ENCODE measurements around the gene USP6NL.

Gene USP6NL

GRCh38 chr10:11515596-11516430, 95.6 kb downstream of the USP6NL start:
- no peaks in the 10 kb centered on the region for H3K4me1 ChIP-seq (ENCODE audit: insufficient read depth, low read length, poor library complexity, severe bottlenecking)
- H3K79me2 ChIP-seq (ENCODE audit: insufficient read depth, low read length) = no peaks in the 10 kb centered on the region
- H3K9me3 ChIP-seq (ENCODE audit: insufficient read depth, low read depth, low read length) = no peaks in the 10 kb centered on the region
- H3K9me2 ChIP-seq (replicated peaks; ENCODE audit: low read depth, low read length) = no peaks in the 10 kb centered on the region
- H3K36me3 ChIP-seq (ENCODE audit: insufficient read depth, low read length) = peaks cover 6% of the 10 kb centered on the region; the same call in 1 of the 2 replicates
- no peak overlapping the region for H3K9ac ChIP-seq (ENCODE audit: low read depth, low read length, poor library complexity, severe bottlenecking)
- H4K20me1 ChIP-seq (ENCODE audit: insufficient read depth, low read length, poor library complexity, severe bottlenecking) = no peaks in the 10 kb centered on the region
- H2AFZ ChIP-seq (ENCODE audit: low read length) = no peak overlapping the region
- H3K27me3 ChIP-seq (ENCODE audit: insufficient read depth, low read length, poor library complexity, severe bottlenecking) = no peaks in the 10 kb centered on the region
- H3K4me2 ChIP-seq (ENCODE audit: low read depth, low read length, poor library complexity, severe bottlenecking) = no peak overlapping the region
- H3F3A ChIP-seq (ENCODE audit: low read depth) = no peaks in the 10 kb centered on the region
- H3K4me3 ChIP-seq (ENCODE audit: low read length, poor library complexity, severe bottlenecking) = no peak overlapping the region
- peak; percentile 95 for TF ChIP-seq CTCF (conservative IDR thresholded peaks at IDR 0.05; ENCODE audit: low read length)
- no peak for TF ChIP-seq EZH2phosphoT487 (IDR thresholded peaks at IDR 0.05; ENCODE audit: borderline replicate concordance)

- no peak overlapping the region for H3K9ac ChIP-seq (ENCODE audit: low read depth, low read length, poor library complexity, severe bottlenecking)
Observed at GRCh38 chr10:11513727-11514126, 97.7 kb downstream of the USP6NL start.

GRCh38 chr10:11512596-11512995, 98.9 kb downstream of the USP6NL start:
- H3K9ac ChIP-seq (ENCODE audit: low read depth, low read length, poor library complexity, severe bottlenecking) = no peak overlapping the region
- no peak overlapping the region for H3K4me2 ChIP-seq (ENCODE audit: low read depth, low read length, poor library complexity, severe bottlenecking)
- H4K20me1 ChIP-seq (ENCODE audit: insufficient read depth, low read length, poor library complexity, severe bottlenecking) = no peaks in the 10 kb centered on the region
- H3K4me3 ChIP-seq (ENCODE audit: low read length, poor library complexity, severe bottlenecking) = no peak overlapping the region
- H3K27me3 ChIP-seq (ENCODE audit: insufficient read depth, low read length, poor library complexity, severe bottlenecking) = no peaks in the 10 kb centered on the region
- H3K79me2 ChIP-seq (ENCODE audit: insufficient read depth, low read length) = no peaks in the 10 kb centered on the region
- no peak for TF ChIP-seq CTCF (conservative IDR thresholded peaks at IDR 0.05; ENCODE audit: low read length)
- TF ChIP-seq EZH2phosphoT487 (IDR thresholded peaks at IDR 0.05; ENCODE audit: borderline replicate concordance) = no peak
- H3F3A ChIP-seq (ENCODE audit: low read depth) = no peaks in the 10 kb centered on the region
- H3K9me3 ChIP-seq (ENCODE audit: insufficient read depth, low read depth, low read length) = no peaks in the 10 kb centered on the region
- peaks cover 8% of the 10 kb centered on the region; the same call in 1 of the 2 replicates for H3K36me3 ChIP-seq (ENCODE audit: insufficient read depth, low read length)
- no peaks in the 10 kb centered on the region for H3K9me2 ChIP-seq (replicated peaks; ENCODE audit: low read depth, low read length)
- no peak overlapping the region for H2AFZ ChIP-seq (ENCODE audit: low read length)
- H3K4me1 ChIP-seq (ENCODE audit: insufficient read depth, low read length, poor library complexity, severe bottlenecking) = no peaks in the 10 kb centered on the region

More at GRCh38 chr10:11513727-11514126, 97.7 kb downstream of the USP6NL start:
- no peaks in the 10 kb centered on the region for H3F3A ChIP-seq (ENCODE audit: low read depth)
- H3K4me2 ChIP-seq (ENCODE audit: low read depth, low read length, poor library complexity, severe bottlenecking) = no peak overlapping the region
- no peak overlapping the region for H3K4me3 ChIP-seq (ENCODE audit: low read length, poor library complexity, severe bottlenecking)
- H3K9me3 ChIP-seq (ENCODE audit: insufficient read depth, low read depth, low read length) = no peaks in the 10 kb centered on the region
- H3K36me3 ChIP-seq (ENCODE audit: insufficient read depth, low read length) = no peaks in the 10 kb centered on the region; the same call in 1 of the 2 replicates
- no peaks in the 10 kb centered on the region for H4K20me1 ChIP-seq (ENCODE audit: insufficient read depth, low read length, poor library complexity, severe bottlenecking)
- no peaks in the 10 kb centered on the region for H3K79me2 ChIP-seq (ENCODE audit: insufficient read depth, low read length)
- no peaks in the 10 kb centered on the region for H3K27me3 ChIP-seq (ENCODE audit: insufficient read depth, low read length, poor library complexity, severe bottlenecking)
- TF ChIP-seq EZH2phosphoT487 (IDR thresholded peaks at IDR 0.05; ENCODE audit: borderline replicate concordance) (no peak), CTCF (conservative IDR thresholded peaks at IDR 0.05; ENCODE audit: low read length) (no peak)
- H3K9me2 ChIP-seq (replicated peaks; ENCODE audit: low read depth, low read length) = no peaks in the 10 kb centered on the region
- H3K4me1 ChIP-seq (ENCODE audit: insufficient read depth, low read length, poor library complexity, severe bottlenecking) = no peaks in the 10 kb centered on the region
- no peak overlapping the region for H2AFZ ChIP-seq (ENCODE audit: low read length)
